Lower leg skin (tissue), 3 donors: Measurements from ENCODE around the gene MYRF.

Experiments used
- POLR2A ChIP-seq, 2 donors: fragments of 450-650 bp; IDR thresholded peaks; one replicate each; pipeline ENCODE4 v1.6.1; 2016 to 2017; ENCODE audit warnings: antibody characterized with exemption in 2 of 2, mild to moderate bottlenecking in 1 of 2, moderate library complexity in 1 of 2
- TF ChIP-seq, protein P1 (sequence below), 3 donors: fragments of 450-650 bp; IDR thresholded peaks; one replicate each; pipeline ENCODE4 v1.5.1; 2016; ENCODE audit warnings: antibody characterized with exemption in 3 of 3, mild to moderate bottlenecking in 3 of 3, moderate library complexity in 2 of 3

DNA sequence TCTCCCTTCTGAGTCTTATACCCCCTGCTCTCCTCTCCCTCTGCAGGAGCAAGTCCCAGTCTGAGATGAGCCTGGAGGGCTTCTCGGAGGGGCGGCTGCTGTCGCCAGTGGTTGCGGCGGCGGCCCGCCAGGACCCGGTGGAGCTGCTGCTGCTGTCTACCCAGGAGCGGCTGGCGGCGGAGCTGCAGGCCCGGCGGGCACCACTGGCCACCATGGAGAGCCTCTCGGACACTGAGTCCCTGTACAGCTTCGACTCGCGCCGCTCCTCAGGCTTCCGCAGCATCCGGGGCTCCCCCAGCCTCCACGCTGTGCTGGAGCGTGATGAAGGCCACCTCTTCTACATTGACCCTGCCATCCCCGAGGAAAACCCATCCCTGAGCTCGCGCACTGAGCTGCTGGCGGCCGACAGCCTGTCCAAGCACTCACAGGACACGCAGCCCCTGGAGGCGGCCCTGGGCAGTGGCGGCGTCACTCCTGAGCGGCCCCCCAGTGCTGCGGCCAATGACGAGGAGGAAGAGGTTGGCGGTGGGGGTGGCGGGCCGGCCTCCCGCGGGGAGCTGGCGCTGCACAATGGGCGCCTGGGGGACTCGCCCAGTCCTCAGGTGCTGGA, 8.8 kb upstream of the MYRF start:
- TF ChIP-seq, protein P1, sequence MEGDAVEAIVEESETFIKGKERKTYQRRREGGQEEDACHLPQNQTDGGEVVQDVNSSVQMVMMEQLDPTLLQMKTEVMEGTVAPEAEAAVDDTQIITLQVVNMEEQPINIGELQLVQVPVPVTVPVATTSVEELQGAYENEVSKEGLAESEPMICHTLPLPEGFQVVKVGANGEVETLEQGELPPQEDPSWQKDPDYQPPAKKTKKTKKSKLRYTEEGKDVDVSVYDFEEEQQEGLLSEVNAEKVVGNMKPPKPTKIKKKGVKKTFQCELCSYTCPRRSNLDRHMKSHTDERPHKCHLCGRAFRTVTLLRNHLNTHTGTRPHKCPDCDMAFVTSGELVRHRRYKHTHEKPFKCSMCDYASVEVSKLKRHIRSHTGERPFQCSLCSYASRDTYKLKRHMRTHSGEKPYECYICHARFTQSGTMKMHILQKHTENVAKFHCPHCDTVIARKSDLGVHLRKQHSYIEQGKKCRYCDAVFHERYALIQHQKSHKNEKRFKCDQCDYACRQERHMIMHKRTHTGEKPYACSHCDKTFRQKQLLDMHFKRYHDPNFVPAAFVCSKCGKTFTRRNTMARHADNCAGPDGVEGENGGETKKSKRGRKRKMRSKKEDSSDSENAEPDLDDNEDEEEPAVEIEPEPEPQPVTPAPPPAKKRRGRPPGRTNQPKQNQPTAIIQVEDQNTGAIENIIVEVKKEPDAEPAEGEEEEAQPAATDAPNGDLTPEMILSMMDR (IDR thresholded peaks at IDR 0.05): no peak
- TF ChIP-seq POLR2A (IDR thresholded peaks at IDR 0.05): no peak
